ENCODE data around the gene UBR2.

DNA sequence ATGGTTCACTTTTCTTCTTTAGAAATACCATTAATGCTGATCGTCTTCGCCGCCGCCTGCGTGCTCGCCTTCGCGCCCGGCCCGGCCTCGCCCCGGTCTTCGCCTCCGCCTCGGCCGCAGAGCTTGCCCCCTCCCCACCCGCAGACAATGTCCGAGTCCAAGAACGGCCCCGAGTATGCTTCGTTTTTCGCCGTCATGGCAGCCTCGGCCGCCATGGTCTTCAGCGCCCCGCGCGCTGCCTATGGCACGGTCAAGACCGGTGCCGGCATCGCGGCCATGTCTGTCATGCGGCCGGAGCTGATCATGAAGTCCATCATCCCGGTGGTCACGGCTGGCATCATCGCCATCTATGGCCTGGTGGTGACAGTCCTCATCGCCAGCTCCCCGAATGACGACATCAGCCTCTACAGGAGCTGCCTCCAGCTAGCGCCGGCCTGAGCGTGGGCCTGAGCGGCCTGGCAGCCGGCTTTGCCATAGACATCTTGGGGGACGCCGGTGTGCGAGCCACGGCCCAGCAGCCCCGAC, 163.3 kb downstream of the UBR2 start:
- TF ChIP-seq, protein P1, sequence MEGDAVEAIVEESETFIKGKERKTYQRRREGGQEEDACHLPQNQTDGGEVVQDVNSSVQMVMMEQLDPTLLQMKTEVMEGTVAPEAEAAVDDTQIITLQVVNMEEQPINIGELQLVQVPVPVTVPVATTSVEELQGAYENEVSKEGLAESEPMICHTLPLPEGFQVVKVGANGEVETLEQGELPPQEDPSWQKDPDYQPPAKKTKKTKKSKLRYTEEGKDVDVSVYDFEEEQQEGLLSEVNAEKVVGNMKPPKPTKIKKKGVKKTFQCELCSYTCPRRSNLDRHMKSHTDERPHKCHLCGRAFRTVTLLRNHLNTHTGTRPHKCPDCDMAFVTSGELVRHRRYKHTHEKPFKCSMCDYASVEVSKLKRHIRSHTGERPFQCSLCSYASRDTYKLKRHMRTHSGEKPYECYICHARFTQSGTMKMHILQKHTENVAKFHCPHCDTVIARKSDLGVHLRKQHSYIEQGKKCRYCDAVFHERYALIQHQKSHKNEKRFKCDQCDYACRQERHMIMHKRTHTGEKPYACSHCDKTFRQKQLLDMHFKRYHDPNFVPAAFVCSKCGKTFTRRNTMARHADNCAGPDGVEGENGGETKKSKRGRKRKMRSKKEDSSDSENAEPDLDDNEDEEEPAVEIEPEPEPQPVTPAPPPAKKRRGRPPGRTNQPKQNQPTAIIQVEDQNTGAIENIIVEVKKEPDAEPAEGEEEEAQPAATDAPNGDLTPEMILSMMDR (conservative IDR thresholded peaks at IDR 0.05; ENCODE audit: low read depth, low read length), result no peak
- TF ChIP-seq EZH2 (IDR thresholded peaks at IDR 0.05; ENCODE audit: borderline replicate concordance, low read depth, low read length, poor library complexity, severe bottlenecking), result no peak

All from A673 (cell line).